SKM-1 (cell line): ENCODE results near the gene GRM1.

Experiments
- DNase-seq: peaks from one replicate; lab custom pipeline; 2025; ENCODE audit not compliant: unreplicated experiment; lab: John Stamatoyannopoulos, UW

The GRM1 gene

DNA sequence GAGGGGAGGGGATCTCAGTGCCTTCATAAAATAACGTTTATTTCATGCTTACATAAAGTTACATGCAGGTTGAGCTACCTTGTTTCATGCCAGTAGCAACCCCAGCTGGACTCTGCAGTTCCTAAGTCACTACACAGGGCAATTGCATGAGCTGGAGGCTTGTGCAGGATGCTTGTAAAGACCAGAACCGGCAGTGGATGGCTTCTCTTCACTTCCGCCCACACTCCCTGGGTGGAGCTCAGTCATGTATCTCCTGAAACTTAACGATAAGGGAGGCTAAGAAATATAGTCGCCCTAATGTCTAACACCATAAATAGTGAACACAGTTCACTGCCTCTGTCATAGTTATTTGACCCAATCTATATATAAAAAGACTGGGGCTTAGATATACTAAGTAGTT, 415.3 kb downstream of the GRM1 start:
- DNase-seq: no peak

- no peak for DNase-seq
Measured at GRCh38 chr6:146445233-146445632, 416.4 kb downstream of the GRM1 start.

DNA sequence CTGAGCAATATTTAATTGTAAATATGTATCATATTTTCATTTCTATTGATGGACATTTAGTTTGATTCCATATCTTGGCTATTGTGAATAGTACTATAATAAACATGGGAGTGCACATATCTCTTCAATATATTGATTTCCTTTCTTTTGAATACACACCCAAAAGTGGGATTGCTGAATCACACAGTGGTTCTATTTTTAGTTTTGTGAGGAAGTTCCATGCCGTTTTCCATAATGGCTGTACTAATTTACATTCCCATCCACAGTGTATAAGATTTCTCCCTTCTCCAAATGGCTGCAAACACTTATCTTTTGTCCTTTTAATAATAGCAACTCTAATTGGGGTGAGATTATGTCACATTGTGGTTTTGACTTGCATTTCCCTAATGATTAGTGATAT, 428.0 kb downstream of the GRM1 start:
- DNase-seq: no peak

DNA sequence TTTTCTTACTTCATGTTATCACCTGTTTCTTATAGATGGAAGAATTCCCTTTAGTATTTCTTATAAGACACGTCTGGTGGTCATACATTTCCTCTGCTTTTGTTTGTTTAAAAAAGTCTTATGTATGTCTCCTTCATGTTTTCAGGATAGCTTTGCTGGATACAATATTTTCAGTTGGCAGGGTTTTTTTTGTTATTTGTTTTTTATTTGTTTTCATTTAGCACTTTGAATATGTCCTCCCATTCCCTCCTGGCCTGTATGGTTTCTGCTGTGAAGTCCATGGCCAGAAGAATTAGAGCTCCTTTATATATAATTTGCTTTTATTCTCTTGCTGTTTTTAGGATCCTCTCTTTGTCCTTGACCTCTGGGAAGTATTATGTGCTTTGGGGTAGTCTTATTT, 432.1 kb downstream of the GRM1 start:
- no peak for DNase-seq

- DNase-seq: no peak
Measured at GRCh38 chr6:146470091-146470770, 441.4 kb downstream of the GRM1 start.

- DNase-seq: no peak
Measured at GRCh38 chr6:146472918-146473317, 444.1 kb downstream of the GRM1 start.

GRCh38 chr6:146481527-146481926, 452.7 kb downstream of the GRM1 start:
- DNase-seq: no peak

- no peak for DNase-seq
Measured at GRCh38 chr6:146484411-146484810, 455.5 kb downstream of the GRM1 start.
